Neuronal stem cell (in vitro differentiated cells): ENCODE results near the gene SMYD3.

Source experiments
- DNase-seq: peaks from one replicate; pipeline ENCODE4 v3.0.0-alpha.2; 2013; ENCODE audit warnings: low spot score
- H2AFZ ChIP-seq: one replicate; pipeline ENCODE4 v1.6.1; 2013; ENCODE audit warnings: mild to moderate bottlenecking, low read length, inconsistent platforms
- H2AK5ac ChIP-seq: 2 replicates; pipeline ENCODE4 v1.6.1; 2013; ENCODE audit warnings: low read depth, mild to moderate bottlenecking, inconsistent platforms, low read length, moderate library complexity, mixed read lengths
- H2BK120ac ChIP-seq: 2 replicates; pipeline ENCODE4 v1.6.1; 2013; ENCODE audit warnings: low read depth, mild to moderate bottlenecking, inconsistent platforms, low read length, moderate library complexity, mixed read lengths
- H2BK12ac ChIP-seq: one replicate; pipeline ENCODE4 v1.6.1; 2013; ENCODE audit warnings: low read length, inconsistent platforms
- H2BK15ac ChIP-seq: 2 replicates; pipeline ENCODE4 v1.6.1; 2013; ENCODE audit warnings: mild to moderate bottlenecking, low read length, inconsistent platforms, mixed read lengths
- H2BK5ac ChIP-seq: one replicate; pipeline ENCODE4 v1.6.1; 2013; ENCODE audit warnings: inconsistent platforms, mild to moderate bottlenecking, low read length, moderate library complexity
- H3K14ac ChIP-seq: one replicate; pipeline ENCODE4 v1.6.1; 2013; ENCODE audit warnings: low read length, inconsistent platforms
- H3K18ac ChIP-seq: 2 replicates; pipeline ENCODE4 v1.6.1; 2013; ENCODE audit warnings: low read length, inconsistent platforms
- H3K23ac ChIP-seq: 2 replicates; pipeline ENCODE4 v1.6.1; 2013; ENCODE audit warnings: low read depth, mild to moderate bottlenecking, mixed read lengths, low read length, inconsistent platforms; ENCODE audit not compliant: poor library complexity
- H3K27ac ChIP-seq: replicated peaks from 3 replicates; pipeline ENCODE4 v1.5.1; 2013; ENCODE audit warnings: low read length, inconsistent platforms
- H3K27me3 ChIP-seq, 3 experiments: 2 replicates each; pipeline ENCODE4 v1.6.1; 2013; ENCODE audit warnings: low read length in 3 of 3, mild to moderate bottlenecking in 2 of 3, inconsistent platforms in 1 of 3, low read depth in 1 of 3, mixed read lengths in 1 of 3, moderate library complexity in 1 of 3; ENCODE audit not compliant: control insufficient read depth in 3 of 3, insufficient read depth in 3 of 3
- H3K36me3 ChIP-seq, 2 donors: replicated peaks in 1 of 2; 2 replicates each; pipeline ENCODE4 v1.6.1; 2013; ENCODE audit warnings: low read length in 2 of 2; ENCODE audit not compliant: control insufficient read depth in 2 of 2, insufficient read depth in 2 of 2
- H3K4ac ChIP-seq: 2 replicates; pipeline ENCODE4 v1.6.1; 2013; ENCODE audit warnings: inconsistent platforms, mild to moderate bottlenecking, low read length, moderate library complexity
- H3K4me1 ChIP-seq, 2 donors: 1 replicate in 1 of 2; 2 replicates in 1 of 2; pipeline ENCODE4 v1.6.1; 2013; ENCODE audit warnings: low read length in 2 of 2, low read depth in 1 of 2; ENCODE audit not compliant: control insufficient read depth in 2 of 2, insufficient read depth in 1 of 2
- H3K4me2 ChIP-seq: one replicate; pipeline ENCODE4 v1.6.1; 2013; ENCODE audit warnings: mild to moderate bottlenecking, low read length, inconsistent platforms; ENCODE audit not compliant: insufficient read depth, poor library complexity, severe bottlenecking
- H3K4me3 ChIP-seq, 2 donors: 2 replicates each; pipeline ENCODE4 v1.5.1; 2013; ENCODE audit warnings: low read length in 2 of 2, mild to moderate bottlenecking in 2 of 2, inconsistent platforms in 1 of 2, moderate library complexity in 1 of 2
- H3K79me1 ChIP-seq: one replicate; pipeline ENCODE4 v1.6.1; 2013; ENCODE audit warnings: low read depth, mild to moderate bottlenecking, inconsistent platforms, low read length, moderate library complexity
- H3K9ac ChIP-seq: one replicate; pipeline ENCODE4 v1.6.1; 2013; ENCODE audit warnings: mild to moderate bottlenecking, low read depth, low read length, inconsistent platforms; ENCODE audit not compliant: poor library complexity
- H3K9me3 ChIP-seq, 2 donors: replicated peaks in 1 of 2; 2 replicates each; pipeline versions ENCODE3 to v1.6.1; 2013; ENCODE audit warnings: low read length in 2 of 2, mild to moderate bottlenecking in 2 of 2, inconsistent platforms in 1 of 2, low read depth in 1 of 2, mixed read lengths in 1 of 2, moderate library complexity in 1 of 2; ENCODE audit not compliant: control insufficient read depth in 2 of 2, insufficient read depth in 1 of 2
- H4K8ac ChIP-seq: one replicate; pipeline ENCODE4 v1.6.1; 2013; ENCODE audit warnings: low read depth, mild to moderate bottlenecking, inconsistent platforms, low read length, moderate library complexity
- H4K91ac ChIP-seq: one replicate; pipeline ENCODE4 v1.6.1; 2013; ENCODE audit warnings: low read length, low read depth, mild to moderate bottlenecking, inconsistent platforms; ENCODE audit not compliant: poor library complexity
- WGBS, 2 donors: extraction: QIAGEN DNeasy Blood & Tissue Kit; methylation state at CpG; one replicate each; pipeline ENCODE4 v1.1.7; 2013; ENCODE audit warnings: missing lambda C conversion rate in 2 of 2, mixed read lengths in 1 of 2; ENCODE audit not compliant: insufficient read length in 2 of 2, insufficient replicate concordance in 1 of 2; ENCODE audit errors: extremely low coverage in 2 of 2; 5-methylcytosine and 5-hydroxymethylcytosine counted together

SMYD3 gene

GRCh38 chr1:245939756-245940345 lies 567.2 kb downstream of the SMYD3 start:
- H4K8ac ChIP-seq, result no peak overlapping the region
- no CpG with 5 or more reads among the region's 8 CpGs for WGBS, 2 donors
- H3K4ac ChIP-seq, result no peak overlapping the region
- no peaks in the 10 kb centered on the region for H3K9me3 ChIP-seq
- no peak overlapping the region for H2BK15ac ChIP-seq
- no peak for DNase-seq
- peaks cover 2% of the 10 kb centered on the region for H3K79me1 ChIP-seq
- H3K9ac ChIP-seq, result no peak overlapping the region
- H2BK12ac ChIP-seq, result no peak overlapping the region
- H3K27me3 ChIP-seq, result no peaks in the 10 kb centered on the region
- H4K91ac ChIP-seq, result no peak overlapping the region
- no peak overlapping the region for H3K4me2 ChIP-seq
- H3K18ac ChIP-seq, result no peak overlapping the region
- H2BK120ac ChIP-seq, result no peak overlapping the region
- no peak overlapping the region for H3K14ac ChIP-seq
- no peak overlapping the region for H2AFZ ChIP-seq
- peak overlapping the region in 1 of 2 donors; percentile 14 for H3K4me3 ChIP-seq
- H3K23ac ChIP-seq, result no peak overlapping the region
- H3K4me1 ChIP-seq, result peaks cover 0 to 7% of the 10 kb centered on the region in 2 donors
- no peak overlapping the region for H2AK5ac ChIP-seq
- H2BK5ac ChIP-seq, result no peak overlapping the region
- no peaks in the 10 kb centered on the region for H3K36me3 ChIP-seq
- no peak overlapping the region for H3K27ac ChIP-seq

DNA sequence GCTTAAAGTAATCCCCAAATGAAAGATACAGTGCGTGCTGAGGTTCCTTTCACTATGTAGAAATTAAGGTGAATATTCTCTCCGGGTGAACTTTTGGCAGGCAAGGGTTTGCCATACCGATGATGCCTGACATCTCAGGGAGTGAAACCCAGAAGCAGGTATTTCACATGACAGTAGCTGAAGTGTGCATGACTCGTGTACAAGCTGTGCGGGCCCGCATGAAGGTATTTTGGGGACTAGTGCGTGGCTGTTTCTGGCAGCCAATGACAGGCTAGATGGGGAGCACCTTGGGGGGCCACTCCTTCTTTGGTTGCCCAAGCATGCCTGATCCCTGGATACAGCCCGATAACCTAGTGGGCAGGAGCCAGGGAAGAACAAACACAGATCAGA lies 569.0 kb downstream of the SMYD3 start:
- H3K27ac ChIP-seq, result no peak overlapping the region
- WGBS, 2 donors, result no CpG with 5 or more reads among the region's 8 CpGs
- H3K79me1 ChIP-seq, result peaks cover 2% of the 10 kb centered on the region
- H3K4me1 ChIP-seq, result peaks cover 0 to 7% of the 10 kb centered on the region in 2 donors
- no peak overlapping the region for H3K4me2 ChIP-seq
- H2AK5ac ChIP-seq, result no peak overlapping the region
- no peak overlapping the region for H3K9ac ChIP-seq
- no peak overlapping the region for H2BK120ac ChIP-seq
- H3K14ac ChIP-seq, result no peak overlapping the region
- no peak overlapping the region for H2BK12ac ChIP-seq
- no peak overlapping the region for H4K8ac ChIP-seq
- no peaks in the 10 kb centered on the region for H3K9me3 ChIP-seq
- no peak overlapping the region for H2BK5ac ChIP-seq
- H3K36me3 ChIP-seq, result no peaks in the 10 kb centered on the region
- no peak overlapping the region for H2BK15ac ChIP-seq
- no peak overlapping the region for H4K91ac ChIP-seq
- H3K4me3 ChIP-seq, result no peak overlapping the region
- H3K23ac ChIP-seq, result no peak overlapping the region
- H3K27me3 ChIP-seq, result no peaks in the 10 kb centered on the region
- no peak overlapping the region for H2AFZ ChIP-seq
- no peak overlapping the region for H3K4ac ChIP-seq
- H3K18ac ChIP-seq, result no peak overlapping the region
- no peak for DNase-seq

DNA sequence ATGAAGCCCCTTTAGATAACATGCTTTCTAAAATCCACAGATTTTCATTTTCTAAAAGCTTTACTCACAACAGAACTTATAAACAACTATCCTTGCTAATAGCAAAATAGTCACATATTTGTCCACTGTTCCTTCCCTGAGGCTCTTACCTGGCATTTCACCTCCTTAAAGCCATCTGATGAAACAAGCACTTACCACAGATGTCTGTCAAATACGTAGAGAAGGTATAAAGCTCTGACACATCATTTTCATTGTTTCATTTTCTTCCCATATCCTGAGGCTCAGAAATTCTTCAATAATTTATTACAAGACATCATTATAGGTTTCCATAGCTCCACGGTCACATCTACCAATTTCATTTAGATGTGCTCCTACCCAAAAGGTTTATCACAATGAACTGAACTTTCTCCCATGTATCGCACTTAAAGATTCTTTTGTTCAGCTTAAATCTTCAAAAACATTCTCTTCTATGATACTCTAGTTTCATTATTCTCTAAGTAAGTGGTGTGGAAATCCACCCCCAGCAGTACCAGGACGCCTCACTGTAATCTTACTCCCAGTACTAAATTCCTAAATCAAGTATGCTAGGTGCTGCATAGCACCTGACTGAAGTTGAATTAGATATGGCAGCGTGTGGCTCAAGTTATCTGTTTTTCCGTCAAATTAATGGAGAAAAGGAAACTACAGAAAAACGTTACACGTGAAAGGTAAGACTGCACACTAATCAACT lies 569.6 kb downstream of the SMYD3 start:
- H3K4me3 ChIP-seq, result no peak overlapping the region
- H3K4me1 ChIP-seq, result peaks cover 0 to 7% of the 10 kb centered on the region in 2 donors
- no peaks in the 10 kb centered on the region for H3K9me3 ChIP-seq
- H3K23ac ChIP-seq, result no peak overlapping the region
- no peak overlapping the region for H2BK12ac ChIP-seq
- H2AFZ ChIP-seq, result no peak overlapping the region
- no peak for DNase-seq
- H3K9ac ChIP-seq, result no peak overlapping the region
- no peak overlapping the region for H4K91ac ChIP-seq
- no peak overlapping the region for H3K18ac ChIP-seq
- H2BK120ac ChIP-seq, result no peak overlapping the region
- H2BK5ac ChIP-seq, result no peak overlapping the region
- no peak overlapping the region for H3K27ac ChIP-seq
- H3K14ac ChIP-seq, result no peak overlapping the region
- H2AK5ac ChIP-seq, result no peak overlapping the region
- H3K36me3 ChIP-seq, result no peaks in the 10 kb centered on the region
- H4K8ac ChIP-seq, result no peak overlapping the region
- no peak overlapping the region for H3K4me2 ChIP-seq
- H3K79me1 ChIP-seq, result peaks cover 2% of the 10 kb centered on the region
- H3K27me3 ChIP-seq, result no peaks in the 10 kb centered on the region
- no peak overlapping the region for H2BK15ac ChIP-seq
- no CpG with 5 or more reads among the region's 8 CpGs for WGBS, 2 donors
- H3K4ac ChIP-seq, result no peak overlapping the region

- DNase-seq, result no peak
- Histone ChIP-seq H3K4me1 (no peaks in the 10 kb centered on the region), H2BK12ac (no peak overlapping the region), H4K91ac (no peak overlapping the region), H2AFZ (no peak overlapping the region), H3K18ac (no peak overlapping the region), H3K27me3 (no peaks in the 10 kb centered on the region), H2BK15ac (no peak overlapping the region), H2BK120ac (no peak overlapping the region), H2AK5ac (no peak overlapping the region), H3K79me1 (peaks cover 2% of the 10 kb centered on the region), H3K14ac (no peak overlapping the region), H3K4me3 (no peak overlapping the region), H3K27ac (no peak overlapping the region), H3K4ac (no peak overlapping the region), H3K36me3 (no peaks in the 10 kb centered on the region), H3K4me2 (no peak overlapping the region), H3K23ac (no peak overlapping the region), H3K9me3 (no peaks in the 10 kb centered on the region), H3K9ac (no peak overlapping the region), H4K8ac (no peak overlapping the region), H2BK5ac (no peak overlapping the region)
- WGBS, 2 donors, result no CpG with 5 or more reads among the region's 7 CpGs
Measured at GRCh38 chr1:245934409-245934808, 572.7 kb downstream of the SMYD3 start.
